Measurements from ENCODE around the gene CD1C. TPM values are rescaled to one million over a fixed set of nuclear protein-coding genes. Genes with fewer than 3 reads are reported as not detected.

CD1C gene
- total RNA-seq, 1 donor from 2014 or later = not detected

- H3K9me3 Mint-ChIP-seq (ENCODE audit: unreplicated experiment) = no peaks in the 10 kb centered on the region
- H3K4me1 Mint-ChIP-seq (ENCODE audit: unreplicated experiment) = no peaks in the 10 kb centered on the region
- no peak overlapping the region for H3K4me3 Mint-ChIP-seq (ENCODE audit: unreplicated experiment)
- H3K27me3 Mint-ChIP-seq (ENCODE audit: unreplicated experiment) = no peaks in the 10 kb centered on the region
- H3K36me3 Mint-ChIP-seq (ENCODE audit: low read depth, unreplicated experiment) = no peaks in the 10 kb centered on the region
- TF ChIP-seq CTCF (IDR thresholded peaks at IDR 0.05; ENCODE audit: unreplicated experiment) = no peak
- no peak overlapping the region for H3K27ac Mint-ChIP-seq (ENCODE audit: unreplicated experiment)
- DNase-seq (ENCODE audit: low spot score) = no peak
Measured at GRCh38 chr1:158329300-158329699, 39.6 kb downstream of the CD1C start.

DNA sequence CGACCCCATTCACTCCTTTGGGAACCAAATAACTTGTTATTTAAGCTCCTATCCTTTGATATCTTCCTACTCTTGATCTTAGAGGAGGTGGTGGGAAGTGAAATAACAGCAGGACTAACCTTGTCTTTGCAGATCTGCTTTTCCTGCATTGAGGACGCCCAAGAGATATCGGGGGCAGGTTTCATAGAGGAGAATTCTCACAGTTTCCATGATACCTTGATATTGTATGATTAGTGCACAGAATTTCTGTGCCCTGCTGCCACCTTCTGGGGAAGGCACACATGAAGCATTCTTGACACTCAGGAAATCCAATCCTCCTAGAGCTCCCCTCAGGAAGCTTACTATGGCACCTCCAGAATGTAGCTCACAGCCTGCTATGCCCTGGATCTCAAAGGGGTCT, 40.0 kb downstream of the CD1C start:
- no peak overlapping the region for H3K4me3 Mint-ChIP-seq (ENCODE audit: unreplicated experiment)
- no peak for DNase-seq (ENCODE audit: low spot score)
- H3K27me3 Mint-ChIP-seq (ENCODE audit: unreplicated experiment) = no peaks in the 10 kb centered on the region
- H3K9me3 Mint-ChIP-seq (ENCODE audit: unreplicated experiment) = no peaks in the 10 kb centered on the region
- H3K27ac Mint-ChIP-seq (ENCODE audit: unreplicated experiment) = no peak overlapping the region
- no peaks in the 10 kb centered on the region for H3K36me3 Mint-ChIP-seq (ENCODE audit: low read depth, unreplicated experiment)
- H3K4me1 Mint-ChIP-seq (ENCODE audit: unreplicated experiment) = peaks cover 2% of the 10 kb centered on the region
- no peak for TF ChIP-seq CTCF (IDR thresholded peaks at IDR 0.05; ENCODE audit: unreplicated experiment)

DNA sequence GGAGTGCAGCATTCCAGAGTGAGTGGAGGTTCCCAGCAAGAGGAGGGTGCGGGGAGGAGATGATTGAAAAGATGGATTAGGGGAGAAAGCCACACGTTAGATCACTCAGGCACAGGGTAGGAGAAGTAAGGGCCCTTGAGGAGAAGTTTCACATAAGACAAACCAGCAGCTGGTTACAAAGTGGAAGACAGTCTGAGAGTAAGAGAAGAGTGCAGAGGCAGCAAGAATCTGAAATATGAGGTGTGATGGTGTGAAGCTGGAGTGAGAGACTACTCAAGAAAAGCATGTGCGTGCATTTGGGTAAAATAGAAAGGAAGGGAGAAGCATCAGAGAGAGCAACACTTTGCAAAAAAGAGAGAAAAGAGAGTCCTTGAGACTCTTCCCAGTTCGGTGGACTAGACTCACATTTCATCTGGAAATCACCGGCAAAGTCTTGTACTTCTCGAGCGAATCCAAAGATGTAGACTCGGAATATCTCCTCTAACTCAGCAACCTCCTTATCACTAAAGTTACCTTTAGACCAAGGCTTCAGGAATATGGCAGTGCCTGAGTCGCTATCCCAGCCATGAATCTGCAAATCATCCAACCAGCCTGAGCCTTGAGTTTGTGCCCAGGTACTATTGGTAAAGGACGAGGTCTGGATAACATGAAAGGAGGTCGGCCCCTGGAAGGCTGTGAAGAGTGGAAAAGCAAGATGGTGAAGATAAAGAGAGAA, 40.8 kb downstream of the CD1C start:
- Mint-ChIP-seq H3K27me3 (ENCODE audit: unreplicated experiment) (no peaks in the 10 kb centered on the region), H3K9me3 (ENCODE audit: unreplicated experiment) (no peaks in the 10 kb centered on the region), H3K27ac (ENCODE audit: unreplicated experiment) (no peak overlapping the region), H3K4me3 (ENCODE audit: unreplicated experiment) (no peak overlapping the region), H3K4me1 (ENCODE audit: unreplicated experiment) (peaks cover 2% of the 10 kb centered on the region), H3K36me3 (ENCODE audit: low read depth, unreplicated experiment) (no peaks in the 10 kb centered on the region)
- no peak for DNase-seq (ENCODE audit: low spot score)
- no peak for TF ChIP-seq CTCF (IDR thresholded peaks at IDR 0.05; ENCODE audit: unreplicated experiment)

GRCh38 chr1:158331106-158331425, 41.3 kb downstream of the CD1C start:
- no peaks in the 10 kb centered on the region for H3K27me3 Mint-ChIP-seq (ENCODE audit: unreplicated experiment)
- peaks cover 2% of the 10 kb centered on the region for H3K4me1 Mint-ChIP-seq (ENCODE audit: unreplicated experiment)
- H3K36me3 Mint-ChIP-seq (ENCODE audit: low read depth, unreplicated experiment) = no peaks in the 10 kb centered on the region
- no peak overlapping the region for H3K4me3 Mint-ChIP-seq (ENCODE audit: unreplicated experiment)
- H3K27ac Mint-ChIP-seq (ENCODE audit: unreplicated experiment) = no peak overlapping the region
- no peak for DNase-seq (ENCODE audit: low spot score)
- H3K9me3 Mint-ChIP-seq (ENCODE audit: unreplicated experiment) = no peaks in the 10 kb centered on the region
- no peak for TF ChIP-seq CTCF (IDR thresholded peaks at IDR 0.05; ENCODE audit: unreplicated experiment)

DNA sequence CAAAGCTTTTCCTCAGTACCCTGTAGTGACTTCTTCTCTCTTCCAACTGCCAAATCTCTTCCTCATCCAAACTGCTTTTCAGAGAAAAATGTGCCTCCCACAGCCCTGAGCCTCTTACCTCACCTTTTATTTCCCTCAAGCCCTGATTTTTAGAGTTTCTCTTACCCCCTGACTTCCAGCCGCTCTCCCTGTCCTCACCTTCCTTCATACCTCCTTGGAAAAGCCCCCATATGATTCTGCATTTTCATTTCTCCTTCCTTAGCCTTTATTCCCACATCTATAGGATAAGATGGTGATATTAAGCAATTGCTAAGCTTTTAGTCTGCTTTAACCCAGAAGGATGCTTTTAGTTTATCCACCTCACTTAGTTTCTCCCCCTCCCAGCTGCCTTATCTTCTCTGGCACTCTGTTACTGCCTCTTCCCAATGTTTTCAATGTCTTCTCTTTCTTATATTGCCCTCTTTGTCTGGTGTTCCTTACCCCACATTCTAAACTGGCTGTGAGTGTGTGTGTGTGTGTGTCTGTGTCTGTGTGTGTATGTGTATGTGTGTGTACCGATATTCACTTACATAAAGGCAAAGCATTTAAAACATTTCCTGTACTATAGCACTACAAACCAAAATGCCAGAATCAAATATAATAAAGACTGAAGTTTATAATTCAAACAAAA, 41.9 kb downstream of the CD1C start, which contains the start of gene CD1B:
CD1B (minus strand) TSS at position 51 of the 670 bp plus-strand sequence. CDS start 108 bp downstream, outside the sequence.
- Mint-ChIP-seq H3K27ac (ENCODE audit: unreplicated experiment) (no peak within 1 kb of the TSS), H3K36me3 (ENCODE audit: low read depth, unreplicated experiment) (no peaks in the 10 kb centered on the region), H3K4me3 (ENCODE audit: unreplicated experiment) (no peak within 1 kb of the TSS), H3K9me3 (ENCODE audit: unreplicated experiment) (no peaks in the 10 kb centered on the region), H3K4me1 (ENCODE audit: unreplicated experiment) (peaks cover 2% of the 10 kb centered on the region), H3K27me3 (ENCODE audit: unreplicated experiment) (no peaks in the 10 kb centered on the region)
- TF ChIP-seq CTCF (IDR thresholded peaks at IDR 0.05; ENCODE audit: unreplicated experiment) = no peak
- no peak for DNase-seq (ENCODE audit: low spot score)
